MCF 10A (cell line): Measurements from ENCODE around the gene ACOT7. TPM values are rescaled to one million over a fixed set of nuclear protein-coding genes. Genes with fewer than 3 reads are reported as not detected.
"Not testable (repeated sequence)": the region's sequence is repeated elsewhere in the genome, so short reads cannot be mapped to it uniquely, and the experiment has no call there.

Experiments
- BruUV-seq: library from RNA; stranded (reverse); fragments of 400-500 nt; replicated peaks from 2 replicates; lab custom pipeline; 2021; lab: Mats Ljungman, UMichigan
- CTCF ChIA-PET: fragments of 300-600 bp; sonication (Branson Sonifier 250); formaldehyde crosslinking; extraction: SDS; loops from one replicate; lab custom pipeline; 2021; ENCODE audit warnings: antibody characterized with exemption, inconsistent platforms; lab: Yijun Ruan, JAX
- POLR2A ChIA-PET: fragments of 300-600, 350-650 bp; sonication (Branson Sonifier 250); formaldehyde crosslinking; extraction: SDS; loops from one replicate; lab custom pipeline; 2020; ENCODE audit warnings: antibody characterized with exemption, inconsistent platforms; lab: Yijun Ruan, JAX
- DNase-seq: peaks from one replicate; pipeline ENCODE4 v3.0.0-alpha.2; 2018; ENCODE audit not compliant: unreplicated experiment
- H3K27ac Mint-ChIP-seq: one replicate; pipeline ENCODE4 v1.8.0; 2022; ENCODE audit warnings: mild to moderate bottlenecking, low read depth, mixed read lengths; ENCODE audit not compliant: unreplicated experiment
- H3K27me3 Mint-ChIP-seq: one replicate; pipeline ENCODE4 v1.8.0; 2022; ENCODE audit warnings: mixed read lengths; ENCODE audit not compliant: insufficient read depth, unreplicated experiment
- H3K36me3 Mint-ChIP-seq: one replicate; pipeline ENCODE4 v1.8.0; 2022; ENCODE audit warnings: mild to moderate bottlenecking, moderate library complexity, mixed read lengths; ENCODE audit not compliant: insufficient read depth, unreplicated experiment
- H3K4me1 Mint-ChIP-seq: one replicate; pipeline ENCODE4 v1.8.0; 2022; ENCODE audit warnings: mixed read lengths; ENCODE audit not compliant: insufficient read depth, unreplicated experiment
- H3K4me3 Mint-ChIP-seq: one replicate; pipeline ENCODE4 v1.8.0; 2022; ENCODE audit warnings: mild to moderate bottlenecking, moderate library complexity, mixed read lengths; ENCODE audit not compliant: unreplicated experiment
- H3K9me3 Mint-ChIP-seq: one replicate; pipeline ENCODE4 v1.8.0; 2022; ENCODE audit warnings: mixed read lengths; ENCODE audit not compliant: unreplicated experiment
- intact Hi-C: fragments of 100-400 bp; cut with micrococcal nuclease; formaldehyde crosslinking; loops from 2 replicates; pipeline ENCODE4 v1.14.1; 2022
- total RNA-seq: library from RNA; stranded (reverse); gene quantifications from 2 replicates; pipeline ENCODE4 v1.2.3, GENCODE V29; 2022
- TF ChIP-seq, protein P1 (sequence below): fragments of 200-600 bp; IDR thresholded peaks from one replicate; pipeline ENCODE4 v1.8.0; 2022; ENCODE audit warnings: antibody characterized with exemption, mild to moderate bottlenecking; ENCODE audit not compliant: unreplicated experiment

Gene ACOT7
- total RNA-seq, 1 experiment from 2014 or later = 117 TPM

DNA sequence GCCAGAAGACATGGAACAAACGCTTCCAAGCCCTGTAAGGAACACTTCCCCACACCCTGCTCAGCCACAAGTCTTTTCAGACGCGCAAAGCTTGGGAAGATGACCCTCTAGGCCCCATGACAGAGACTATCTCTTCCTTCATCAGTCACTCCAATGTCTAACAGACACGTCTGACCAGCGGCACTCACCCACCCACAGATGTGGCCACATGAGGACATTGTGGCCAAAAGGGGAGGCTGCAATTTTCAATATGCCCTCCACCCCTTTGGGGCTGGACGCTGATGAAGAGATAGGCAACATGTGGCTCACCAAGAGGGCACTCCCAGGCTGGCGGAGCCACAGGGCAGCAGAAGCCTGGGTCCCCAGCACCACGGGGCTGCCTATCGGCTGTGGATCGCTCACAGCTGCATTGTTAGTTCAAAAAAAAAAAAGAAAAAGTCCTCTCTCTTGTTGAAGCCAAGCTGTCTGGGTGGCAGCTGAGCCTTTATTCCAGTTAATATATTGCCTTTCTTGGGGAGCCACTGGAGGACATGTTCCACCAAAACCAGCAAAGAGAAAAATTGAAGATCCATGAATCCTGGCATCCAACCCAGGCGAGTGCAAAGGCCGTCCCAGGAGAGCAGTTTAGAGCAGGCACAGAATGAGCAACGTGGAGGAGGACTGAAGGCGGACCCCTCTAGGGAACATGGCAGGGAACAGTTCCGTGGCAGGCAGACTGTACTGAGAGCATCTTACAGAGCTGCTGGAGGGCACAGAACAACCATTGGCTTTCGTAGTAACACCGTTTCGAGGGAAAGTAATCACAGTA is 80.0 kb downstream of the ACOT7 start:
- H3K27ac Mint-ChIP-seq = no peak overlapping the region
- H3K36me3 Mint-ChIP-seq = peaks cover 55% of the 10 kb centered on the region
- no peak for DNase-seq
- no peaks in the 10 kb centered on the region for H3K27me3 Mint-ChIP-seq
- ChIA-PET POLR2A (no interaction called here), CTCF (interaction anchor here (0.7 kb wide), 1 partner anchor 22 kb away, joined by 3 read pairs; no protein-coding TSS in a partner anchor)
- H3K4me3 Mint-ChIP-seq = no peak overlapping the region
- H3K4me1 Mint-ChIP-seq = peaks cover 6% of the 10 kb centered on the region
- BruUV-seq = no TSS peak
- intact Hi-C loops = no loop called here
- TF ChIP-seq, protein P1, sequence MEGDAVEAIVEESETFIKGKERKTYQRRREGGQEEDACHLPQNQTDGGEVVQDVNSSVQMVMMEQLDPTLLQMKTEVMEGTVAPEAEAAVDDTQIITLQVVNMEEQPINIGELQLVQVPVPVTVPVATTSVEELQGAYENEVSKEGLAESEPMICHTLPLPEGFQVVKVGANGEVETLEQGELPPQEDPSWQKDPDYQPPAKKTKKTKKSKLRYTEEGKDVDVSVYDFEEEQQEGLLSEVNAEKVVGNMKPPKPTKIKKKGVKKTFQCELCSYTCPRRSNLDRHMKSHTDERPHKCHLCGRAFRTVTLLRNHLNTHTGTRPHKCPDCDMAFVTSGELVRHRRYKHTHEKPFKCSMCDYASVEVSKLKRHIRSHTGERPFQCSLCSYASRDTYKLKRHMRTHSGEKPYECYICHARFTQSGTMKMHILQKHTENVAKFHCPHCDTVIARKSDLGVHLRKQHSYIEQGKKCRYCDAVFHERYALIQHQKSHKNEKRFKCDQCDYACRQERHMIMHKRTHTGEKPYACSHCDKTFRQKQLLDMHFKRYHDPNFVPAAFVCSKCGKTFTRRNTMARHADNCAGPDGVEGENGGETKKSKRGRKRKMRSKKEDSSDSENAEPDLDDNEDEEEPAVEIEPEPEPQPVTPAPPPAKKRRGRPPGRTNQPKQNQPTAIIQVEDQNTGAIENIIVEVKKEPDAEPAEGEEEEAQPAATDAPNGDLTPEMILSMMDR = no peak
- no peaks in the 10 kb centered on the region for H3K9me3 Mint-ChIP-seq

DNA sequence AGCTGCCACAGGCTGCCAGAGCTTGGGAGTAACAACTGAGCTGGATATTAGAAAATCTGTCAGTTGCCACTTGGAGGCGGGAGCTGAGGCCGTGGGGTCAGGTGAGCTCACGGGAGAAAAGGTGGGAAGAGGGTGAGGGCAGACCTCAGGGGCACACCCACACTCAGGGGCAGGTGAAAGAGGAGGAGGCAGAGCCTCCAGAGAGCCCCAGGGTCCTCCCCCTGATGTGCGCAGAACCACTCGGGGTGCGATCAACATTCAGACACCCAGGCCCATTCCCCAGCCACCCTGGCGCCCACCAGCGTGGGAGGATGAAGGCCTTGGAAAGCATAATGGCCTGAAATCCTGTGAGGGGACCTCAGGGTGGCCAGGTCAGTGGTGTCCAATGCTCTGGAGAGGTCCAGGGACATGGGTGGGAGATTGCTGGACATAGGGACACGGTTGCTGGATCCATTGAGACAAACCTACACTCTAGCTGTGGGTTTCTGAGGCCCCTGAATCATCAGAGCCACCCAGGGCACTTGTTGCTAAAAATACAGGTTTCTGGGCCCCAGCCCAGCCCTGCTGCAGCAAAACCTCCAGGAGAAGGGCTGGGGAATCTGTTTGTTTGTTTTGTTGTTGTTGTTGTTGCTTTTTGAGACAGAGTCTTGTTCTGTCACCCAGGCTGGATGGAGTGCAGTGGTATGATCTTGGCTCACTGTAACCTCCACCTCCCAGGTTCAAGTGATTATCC is 83.3 kb downstream of the ACOT7 start:
- no peak for DNase-seq
- Mint-ChIP-seq H3K9me3 (peaks cover 6% of the 10 kb centered on the region), H3K4me3 (no peak overlapping the region), H3K36me3 (peaks cover 42% of the 10 kb centered on the region), H3K4me1 (no peaks in the 10 kb centered on the region), H3K27me3 (no peaks in the 10 kb centered on the region), H3K27ac (no peak overlapping the region)
- no TSS peak for BruUV-seq
- TF ChIP-seq, protein P1 = no peak
- ChIA-PET POLR2A (interaction anchor here (0.5 to 1.8 kb wide), 2 partner anchors 9 to 232 kb away, joined by 4 to 5 read pairs; no protein-coding TSS in a partner anchor), CTCF (interaction anchor here (0.9 to 2.6 kb wide), 2 partner anchors 12 to 33 kb away, joined by 4 to 8 read pairs; no protein-coding TSS in a partner anchor)
- intact Hi-C loops = no loop called here

DNA sequence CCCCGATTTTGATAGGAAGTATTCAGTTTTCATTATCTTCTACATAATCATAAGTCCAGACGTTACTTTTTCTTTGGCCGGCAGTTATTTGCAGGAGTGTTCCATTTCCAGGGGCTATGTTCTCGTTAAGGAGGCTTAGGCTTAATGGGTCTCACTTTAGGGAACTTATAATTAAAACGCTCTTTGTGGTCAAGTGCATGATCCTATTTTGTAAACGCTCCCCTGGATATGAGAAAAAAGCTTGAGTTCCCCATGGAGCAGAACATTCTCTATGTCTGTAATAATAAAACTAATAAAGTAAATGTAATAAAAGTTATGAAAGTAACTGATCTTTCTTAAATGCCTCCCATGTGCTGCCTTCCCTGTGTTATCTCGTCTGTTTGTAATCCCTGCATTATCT is 84.0 kb downstream of the ACOT7 start:
- peaks cover 6% of the 10 kb centered on the region for H3K9me3 Mint-ChIP-seq
- no peak overlapping the region for H3K4me3 Mint-ChIP-seq
- TF ChIP-seq, protein P1 = no peak
- intact Hi-C loops = no loop called here
- peaks cover 38% of the 10 kb centered on the region for H3K36me3 Mint-ChIP-seq
- POLR2A ChIA-PET = interaction anchor here (0.5 to 1.8 kb wide), 2 partner anchors 8 to 231 kb away, joined by 4 to 5 read pairs; no protein-coding TSS in a partner anchor
- no peak overlapping the region for H3K27ac Mint-ChIP-seq
- BruUV-seq = no TSS peak
- H3K27me3 Mint-ChIP-seq = no peaks in the 10 kb centered on the region
- no peaks in the 10 kb centered on the region for H3K4me1 Mint-ChIP-seq
- DNase-seq = no peak
- CTCF ChIA-PET = interaction anchor here (0.9 kb wide), 1 partner anchor 11 kb away, joined by 4 read pairs; no protein-coding TSS in a partner anchor

DNA sequence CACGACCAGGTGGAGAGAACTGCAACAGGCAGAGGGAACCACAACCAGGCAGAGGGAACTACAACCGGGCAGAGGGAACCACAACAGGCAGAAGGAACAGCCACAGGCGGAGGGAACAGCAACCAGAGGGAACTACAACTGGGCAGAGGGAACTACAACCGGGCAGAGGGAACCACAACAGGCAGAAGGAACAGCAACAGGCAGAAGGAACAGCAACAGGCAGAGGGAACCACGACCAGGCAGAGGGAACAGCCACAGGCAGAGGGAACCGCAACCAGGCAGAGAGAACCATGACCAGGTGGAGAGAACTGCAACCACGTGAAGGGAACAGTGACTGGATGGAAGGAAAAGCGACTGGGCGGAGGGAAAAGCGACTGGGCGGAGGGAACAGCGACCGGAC is 85.1 kb downstream of the ACOT7 start:
- CTCF ChIA-PET = no interaction called here
- Mint-ChIP-seq H3K36me3 (peaks cover 38% of the 10 kb centered on the region), H3K4me1 (peaks cover 4% of the 10 kb centered on the region), H3K4me3 (no peak overlapping the region), H3K9me3 (peaks cover 6% of the 10 kb centered on the region), H3K27ac (no peak overlapping the region), H3K27me3 (no peaks in the 10 kb centered on the region)
- BruUV-seq = no TSS peak
- TF ChIP-seq, protein P1 = no peak
- no peak for DNase-seq
- POLR2A ChIA-PET = no interaction called here
- intact Hi-C loops = no loop called here

DNA sequence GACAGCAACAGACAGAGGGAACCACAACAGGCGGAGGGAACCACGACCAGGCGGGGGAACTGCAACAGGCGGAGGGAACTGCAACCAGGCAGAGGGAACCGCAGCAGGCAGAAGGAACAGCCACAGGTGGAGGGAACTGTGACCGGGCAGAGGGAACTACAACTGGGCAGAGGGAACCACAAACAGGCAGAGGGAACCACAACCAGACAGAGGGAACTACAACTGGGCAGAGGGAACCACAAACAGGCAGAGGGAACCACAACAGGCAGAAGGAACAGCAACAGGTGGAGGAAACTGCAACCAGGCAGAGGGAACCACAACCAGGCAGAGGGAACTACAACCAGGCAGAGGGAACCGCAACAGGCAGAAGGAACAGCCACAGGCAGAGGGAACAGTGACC is 85.9 kb downstream of the ACOT7 start:
- H3K27ac Mint-ChIP-seq, H3K4me3 Mint-ChIP-seq, H3K9me3 Mint-ChIP-seq, DNase-seq, BruUV-seq, intact Hi-C loops, H3K27me3 Mint-ChIP-seq, CTCF ChIA-PET: not testable (repeated sequence)
- POLR2A ChIA-PET = interaction anchor here (0.5 kb wide), 1 partner anchor 282 kb away, joined by 3 read pairs; no protein-coding TSS in a partner anchor
- peaks cover 11% of the 10 kb centered on the region for H3K4me1 Mint-ChIP-seq
- peaks cover 36% of the 10 kb centered on the region for H3K36me3 Mint-ChIP-seq
